Aorta (tissue), 5 donors: ENCODE data around the gene SH3TC1. TPM values are rescaled to one million over a fixed set of nuclear protein-coding genes. Genes with fewer than 3 reads are reported as not detected.

Source experiments
- ATAC-seq: fragments of 200-7000 bp; cut with Tn5 transposase; one replicate; pipeline ENCODE4 v1.9.1; 2022; ENCODE audit warnings: moderate library complexity; ENCODE audit not compliant: low FRiP score
- DNase-seq, 2 donors: peaks; one replicate each; pipeline ENCODE4 v3.0.0-alpha.2; 2020
- H3K27ac ChIP-seq, 2 donors: one replicate each; pipeline ENCODE4 v1.5.1; 2013; ENCODE audit warnings: low read length in 2 of 2, mild to moderate bottlenecking in 2 of 2, moderate library complexity in 2 of 2, control low read depth in 1 of 2, inconsistent platforms in 1 of 2, low read depth in 1 of 2
- H3K27me3 ChIP-seq, 2 donors: one replicate each; pipeline ENCODE4 v1.6.1; 2013; ENCODE audit warnings: control low read depth in 1 of 2, low read length in 1 of 2, mild to moderate bottlenecking in 1 of 2, moderate library complexity in 1 of 2; ENCODE audit not compliant: insufficient read depth in 2 of 2, control insufficient read depth in 1 of 2
- H3K36me3 ChIP-seq, 2 donors: one replicate each; pipeline ENCODE4 v1.6.1; 2013; ENCODE audit warnings: control low read depth in 1 of 2, low read length in 1 of 2, mild to moderate bottlenecking in 1 of 2; ENCODE audit not compliant: insufficient read depth in 2 of 2, control insufficient read depth in 1 of 2
- H3K4me1 ChIP-seq, 2 donors: one replicate each; pipeline ENCODE4 v1.6.1; 2013; ENCODE audit warnings: low read length in 2 of 2, control low read depth in 1 of 2, mild to moderate bottlenecking in 1 of 2, moderate library complexity in 1 of 2; ENCODE audit not compliant: insufficient read depth in 2 of 2, control insufficient read depth in 1 of 2
- H3K4me3 ChIP-seq, 2 donors: one replicate each; pipeline ENCODE4 v1.5.1; 2013; ENCODE audit warnings: low read length in 2 of 2, control low read depth in 1 of 2, mild to moderate bottlenecking in 1 of 2
- H3K9me3 ChIP-seq: one replicate; pipeline ENCODE4 v1.6.1; 2013; ENCODE audit warnings: mild to moderate bottlenecking, low read length; ENCODE audit not compliant: control insufficient read depth
- WGBS, 2 donors: extraction: QIAGEN DNeasy Blood & Tissue Kit; methylation state at CpG; one replicate each; pipeline ENCODE4 v1.1.7; 2013; 5-methylcytosine and 5-hydroxymethylcytosine counted together
- intact Hi-C, 2 donors: fragments of 100-400 bp; cut with DNase I; formaldehyde crosslinking; loops; one replicate each; pipeline versions ENCODE4 v1.14.2 to v1.15.0; 2022
- polyA plus RNA-seq, 2 donors: library from polyadenylated mRNA; stranded (reverse); fragments of 200-250 nt; gene quantifications; one replicate each; pipeline ENCODE4 v1.2.3, GENCODE V29; 2013
- total RNA-seq, 2 donors: library from RNA; stranded (reverse); fragmentation: NEBNext Ultra II Directional; extraction: Animal tissue kit (Norgen Biotek cat#: 25700); gene quantifications; one replicate each; pipeline ENCODE4 v1.2.1, GENCODE V29; 2021
- donor health status: healthy with polysubstance abuse.
- donor health status: Bipolar disorder and iron deficiency.
- donor health status: DM: no; HTN: no; CAD: no.
- donor health status: DM: no; HTN: no; CAD: no.
- donor health status: DM: yes; HTN: yes; CAD: no.

SH3TC1 gene
- total and polyA plus RNA-seq, 4 donors: 3.4 to 58.9 (median 21.7) TPM

DNA sequence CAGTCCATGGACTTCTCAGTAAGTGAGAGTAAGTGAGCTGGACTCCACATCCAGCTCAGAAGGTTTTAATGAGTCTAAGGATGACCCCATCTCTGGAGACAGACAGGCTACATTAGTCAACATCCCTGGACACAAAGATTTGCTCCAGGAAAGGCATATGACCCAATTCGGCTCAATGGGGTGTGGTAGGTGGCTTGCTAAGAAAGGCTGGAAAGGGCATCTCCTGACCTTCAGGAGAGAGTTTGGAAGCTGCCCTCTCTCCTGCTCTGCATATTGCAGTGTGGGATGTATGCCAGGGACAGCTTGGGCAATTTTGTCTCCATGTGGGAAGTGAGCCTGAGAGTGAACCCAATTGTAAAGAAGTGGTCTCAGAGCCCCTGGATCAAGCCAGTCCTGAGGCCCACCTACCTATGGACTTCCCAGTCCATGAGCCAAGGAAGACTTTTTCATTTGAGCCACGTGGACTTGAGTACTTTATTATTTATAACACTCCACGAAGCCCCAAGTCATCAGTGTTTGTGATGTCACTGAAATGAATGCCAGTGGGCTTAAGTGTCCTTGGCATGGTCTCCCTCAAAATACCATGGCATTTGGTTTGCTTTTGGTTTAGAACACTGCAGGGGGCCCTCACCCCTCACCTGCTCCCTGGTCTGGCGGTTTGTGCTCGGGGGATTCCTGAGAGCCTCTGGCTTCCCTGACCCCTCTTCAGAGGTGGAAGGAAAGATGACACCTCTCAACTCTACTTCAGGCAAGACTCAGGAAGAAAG, 30.1 kb upstream of the SH3TC1 start:
- no peak overlapping the region for H3K4me3 ChIP-seq
- intact Hi-C loops: no loop called here
- H3K27me3 ChIP-seq: no peaks in the 10 kb centered on the region
- no peaks in the 10 kb centered on the region for H3K9me3 ChIP-seq
- WGBS, 2 donors: 75 to 81% methylated on average over 5 of the region's 5 CpGs
- no peaks in the 10 kb centered on the region for H3K4me1 ChIP-seq
- ATAC-seq: no peak
- H3K27ac ChIP-seq: no peak overlapping the region
- no peaks in the 10 kb centered on the region for H3K36me3 ChIP-seq
- no peak for DNase-seq

- 88 to 90% methylated on average over 3 of the region's 3 CpGs for WGBS, 2 donors
- no peaks in the 10 kb centered on the region for H3K4me1 ChIP-seq
- ATAC-seq: no peak
- H3K36me3 ChIP-seq: no peaks in the 10 kb centered on the region
- H3K27ac ChIP-seq: no peak overlapping the region
- DNase-seq: no peak
- no peak overlapping the region for H3K4me3 ChIP-seq
- no peaks in the 10 kb centered on the region for H3K9me3 ChIP-seq
- H3K27me3 ChIP-seq: no peaks in the 10 kb centered on the region
- intact Hi-C loops: no loop called here
These were observed 29.3 kb upstream of the SH3TC1 start for GRCh38 chr4:8169763-8170162.

DNA sequence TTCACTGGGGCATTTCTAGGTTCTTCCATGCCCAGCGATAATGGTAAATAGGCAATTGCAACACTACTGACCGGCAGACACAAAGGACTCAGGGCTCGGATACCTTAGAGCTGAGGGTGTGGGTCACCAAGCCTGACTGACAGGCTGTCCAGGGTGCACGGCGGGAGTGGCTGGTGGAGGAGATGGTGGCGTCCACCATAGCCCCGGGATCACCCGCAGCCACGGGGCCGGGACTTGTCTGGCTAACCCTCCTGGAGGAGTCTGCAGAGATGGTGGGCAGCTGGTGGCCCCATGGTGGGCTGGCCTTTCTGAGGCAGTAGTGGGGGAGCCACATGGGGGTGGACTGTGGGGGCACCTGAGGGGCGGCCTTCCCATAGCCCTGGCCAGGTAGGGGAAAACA, 28.7 kb upstream of the SH3TC1 start:
- Histone ChIP-seq H3K36me3 (no peaks in the 10 kb centered on the region), H3K9me3 (no peaks in the 10 kb centered on the region), H3K27ac (no peak overlapping the region), H3K4me1 (no peaks in the 10 kb centered on the region), H3K27me3 (no peaks in the 10 kb centered on the region), H3K4me3 (no peak overlapping the region)
- DNase-seq: peak in 1 of 2 donors; percentile 67
- no peak for ATAC-seq
- 95 to 96% methylated on average over 11 of the region's 11 CpGs for WGBS, 2 donors
- intact Hi-C loops: no loop called here

GRCh38 chr4:8171266-8171665, 27.8 kb upstream of the SH3TC1 start:
- Histone ChIP-seq H3K27ac (no peak overlapping the region), H3K36me3 (no peaks in the 10 kb centered on the region), H3K4me1 (no peaks in the 10 kb centered on the region), H3K27me3 (no peaks in the 10 kb centered on the region), H3K9me3 (no peaks in the 10 kb centered on the region), H3K4me3 (no peak overlapping the region)
- 94 to 96% methylated on average over 7 of the region's 7 CpGs for WGBS, 2 donors
- intact Hi-C loops: no loop called here
- DNase-seq: no peak
- ATAC-seq: no peak

GRCh38 chr4:8171984-8172924, 26.8 kb upstream of the SH3TC1 start:
- no peaks in the 10 kb centered on the region for H3K36me3 ChIP-seq
- no peak overlapping the region for H3K4me3 ChIP-seq
- DNase-seq (no peak), ATAC-seq (no peak)
- H3K4me1 ChIP-seq: no peaks in the 10 kb centered on the region
- H3K9me3 ChIP-seq: no peaks in the 10 kb centered on the region
- WGBS, 2 donors: 80 to 83% methylated on average over 36 of the region's 36 CpGs
- no peaks in the 10 kb centered on the region for H3K27me3 ChIP-seq
- intact Hi-C loops: no loop called here
- no peak overlapping the region for H3K27ac ChIP-seq

- no peaks in the 10 kb centered on the region for H3K9me3 ChIP-seq
- H3K27me3 ChIP-seq: no peaks in the 10 kb centered on the region
- ATAC-seq: peak; percentile 12
- intact Hi-C loops: no loop called here
- WGBS, 2 donors: 80 to 86% methylated on average over 11 to 13 of the region's 13 CpGs
- H3K4me1 ChIP-seq: no peaks in the 10 kb centered on the region
- no peak overlapping the region for H3K27ac ChIP-seq
- H3K36me3 ChIP-seq: no peaks in the 10 kb centered on the region
- H3K4me3 ChIP-seq: no peak overlapping the region
- no peak for DNase-seq
These were observed 25.4 kb upstream of the SH3TC1 start for GRCh38 chr4:8173492-8174242.

DNA sequence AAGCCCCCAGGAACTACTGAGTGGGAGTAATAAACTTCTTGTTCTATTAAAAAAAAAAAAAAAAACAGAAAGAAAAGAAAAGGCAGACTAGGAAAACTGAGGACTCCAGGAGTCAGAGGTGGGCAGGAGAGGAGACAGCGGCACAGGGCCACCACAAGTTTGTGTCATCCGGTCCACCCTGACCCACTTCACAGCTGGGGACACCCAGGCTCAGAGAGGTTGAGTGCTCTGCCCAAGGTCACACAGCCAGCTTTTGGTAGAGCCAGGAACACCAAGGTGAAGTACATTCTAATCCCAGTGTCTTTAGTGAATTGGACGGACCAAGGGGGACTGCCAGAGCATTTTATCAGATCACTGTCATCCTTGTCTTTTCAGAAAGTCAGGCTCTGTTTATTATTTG, 24.1 kb upstream of the SH3TC1 start:
- ATAC-seq (no peak), DNase-seq (no peak)
- Histone ChIP-seq H3K9me3 (no peaks in the 10 kb centered on the region), H3K4me3 (no peak overlapping the region), H3K27me3 (no peaks in the 10 kb centered on the region), H3K4me1 (no peaks in the 10 kb centered on the region), H3K27ac (no peak overlapping the region), H3K36me3 (no peaks in the 10 kb centered on the region)
- intact Hi-C loops: loop anchor here in 1 of 2 donors (5.0 kb wide), 2 partner anchors 62 to 227 kb away; no protein-coding TSS in a partner anchor
- 91 to 93% methylated on average over 3 of the region's 3 CpGs for WGBS, 2 donors

GRCh38 chr4:8175686-8176085, 23.4 kb upstream of the SH3TC1 start:
- no peak for ATAC-seq

More at GRCh38 chr4:8175686-8176085, 23.4 kb upstream of the SH3TC1 start:
- Histone ChIP-seq H3K27ac (no peak overlapping the region), H3K36me3 (no peaks in the 10 kb centered on the region), H3K27me3 (no peaks in the 10 kb centered on the region), H3K4me3 (no peak overlapping the region), H3K9me3 (no peaks in the 10 kb centered on the region), H3K4me1 (no peaks in the 10 kb centered on the region)
- intact Hi-C loops: loop anchor here in 1 of 2 donors (5.0 kb wide), 2 partner anchors 62 to 227 kb away; no protein-coding TSS in a partner anchor
- DNase-seq: no peak
- 86 to 92% methylated on average over 6 of the region's 6 CpGs for WGBS, 2 donors
